CD8-positive, alpha-beta memory T cell (primary cell): ENCODE results near the gene CCDC187. TPM values are rescaled to one million over a fixed set of nuclear protein-coding genes. Genes with fewer than 3 reads are reported as not detected.

ENCODE experiments used
- CTCF ChIA-PET: fragments of 350-600 bp; sonication (Branson Sonifier 250); formaldehyde crosslinking; loops from one replicate; lab custom pipeline; 2021; ENCODE audit warnings: antibody characterized with exemption; lab: Charles Lee
- POLR2A ChIA-PET: fragments of 350-600 bp; sonication (Branson Sonifier 250); formaldehyde crosslinking; loops from one replicate; lab custom pipeline; 2021; ENCODE audit warnings: antibody characterized with exemption; lab: Charles Lee
- DNase-seq, 5 donors: peaks; one replicate each; pipeline versions ENCODE4 v3.0.0 to v3.0.0-alpha.2; 2020 to 2022; ENCODE audit warnings: mixed read lengths in 1 of 5
- H3K27ac ChIP-seq: one replicate; pipeline ENCODE4 v1.7.0; 2013; ENCODE audit warnings: low read depth, mild to moderate bottlenecking, low read length, moderate library complexity
- H3K27me3 ChIP-seq: 2 replicates; pipeline ENCODE4 v1.7.0; 2013; ENCODE audit warnings: low read length, mild to moderate bottlenecking; ENCODE audit not compliant: insufficient read depth, poor library complexity, severe bottlenecking
- H3K36me3 ChIP-seq: 2 replicates; pipeline ENCODE4 v1.7.0; 2013; ENCODE audit warnings: mild to moderate bottlenecking, low read length, moderate library complexity; ENCODE audit not compliant: insufficient read depth
- H3K4me1 ChIP-seq: 2 replicates; pipeline ENCODE4 v1.7.0; 2013; ENCODE audit warnings: mild to moderate bottlenecking, low read length, moderate library complexity; ENCODE audit not compliant: insufficient read depth
- H3K4me3 ChIP-seq: 2 replicates; pipeline ENCODE4 v1.7.0; 2013; ENCODE audit warnings: mild to moderate bottlenecking, low read length
- H3K9me3 ChIP-seq: 2 replicates; pipeline ENCODE4 v1.7.0; 2013; ENCODE audit warnings: mild to moderate bottlenecking, low read length
- H3K27ac Mint-ChIP-seq, 8 donors: one replicate each; pipeline ENCODE4 v1.8.0; 2020 to 2021; ENCODE audit warnings: mixed read lengths in 8 of 8, mild to moderate bottlenecking in 6 of 8, inconsistent platforms in 3 of 8, moderate library complexity in 3 of 8
- H3K27me3 Mint-ChIP-seq, 2 donors: one replicate each; pipeline ENCODE4 v1.8.0; 2020 to 2021; ENCODE audit warnings: mixed read lengths in 2 of 2, mild to moderate bottlenecking in 1 of 2, moderate library complexity in 1 of 2
- H3K36me3 Mint-ChIP-seq, 3 donors: one replicate each; pipeline ENCODE4 v1.8.0; 2020 to 2021; ENCODE audit warnings: mixed read lengths in 3 of 3, inconsistent platforms in 1 of 3, mild to moderate bottlenecking in 1 of 3
- H3K4me1 Mint-ChIP-seq, 3 donors: one replicate each; pipeline ENCODE4 v1.8.0; 2020 to 2021; ENCODE audit warnings: mixed read lengths in 3 of 3, inconsistent platforms in 1 of 3, mild to moderate bottlenecking in 1 of 3
- H3K4me3 Mint-ChIP-seq, 7 donors: one replicate each; pipeline ENCODE4 v1.8.0; 2020 to 2021; ENCODE audit warnings: mixed read lengths in 7 of 7, mild to moderate bottlenecking in 6 of 7, moderate library complexity in 4 of 7, inconsistent platforms in 2 of 7
- H3K9me3 Mint-ChIP-seq, 5 donors: one replicate each; pipeline ENCODE4 v1.8.0; 2020 to 2022; ENCODE audit warnings: mixed read lengths in 5 of 5, mild to moderate bottlenecking in 3 of 5, moderate library complexity in 2 of 5, inconsistent platforms in 1 of 5
- polyA plus RNA-seq: library from polyadenylated mRNA; unstranded; fragments of 300-500 nt; fragmentation: Illumina TruSeq; gene quantifications from one replicate; pipeline ENCODE4 v1.2.3, GENCODE V29; 2021
- total RNA-seq, 2 experiments: library from RNA; stranded (reverse); gene quantifications; one replicate each; pipeline ENCODE4 v1.2.3, GENCODE V29; 2021

CCDC187 gene
- total and polyA plus RNA-seq, 3 experiments from 2014 or later = not detected

DNA sequence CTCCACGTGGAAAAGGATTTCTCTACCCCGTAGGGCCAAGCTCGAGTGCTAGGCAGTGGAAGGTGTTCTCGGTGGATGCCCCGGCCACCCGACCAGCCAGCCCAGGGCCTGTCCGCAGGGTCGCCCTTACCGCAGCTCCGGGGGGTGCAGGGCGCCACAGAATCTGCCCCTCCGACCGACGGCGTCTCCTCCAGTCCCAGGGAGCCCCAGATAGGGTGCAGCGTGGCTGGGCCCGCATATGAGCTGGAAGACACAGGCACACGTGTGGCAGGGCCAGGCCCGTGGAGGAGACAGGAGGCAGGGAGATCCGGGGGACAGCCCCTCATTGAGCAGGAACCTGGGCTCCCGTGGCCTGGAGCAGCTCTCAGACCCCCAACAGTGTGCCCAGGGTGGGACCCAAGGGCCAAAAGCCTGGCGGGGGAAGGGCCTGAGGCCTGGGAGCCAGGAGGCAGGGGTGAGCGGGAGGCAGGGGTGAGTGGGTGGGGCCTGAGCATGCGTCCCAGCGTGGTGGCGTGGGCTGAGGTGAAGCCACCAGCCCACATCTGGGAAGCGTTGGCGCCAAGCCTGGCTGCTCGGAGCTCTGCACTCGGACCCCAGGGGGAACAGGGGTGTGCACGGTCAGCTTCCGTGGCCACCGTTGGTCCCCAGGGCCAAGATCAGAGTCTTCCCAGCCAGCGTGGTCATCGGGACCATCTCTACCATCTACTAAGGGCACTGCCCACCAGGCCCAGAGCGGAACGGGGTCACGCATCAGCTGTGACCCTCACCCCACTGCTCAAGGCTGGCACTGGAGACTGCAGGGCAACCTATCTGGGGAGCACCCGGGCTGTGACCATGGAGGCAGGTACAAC lies 22.2 kb downstream of the CCDC187 start:
- no peaks in the 10 kb centered on the region for H3K4me1 ChIP-seq
- H3K27me3 ChIP-seq = no peaks in the 10 kb centered on the region
- H3K27ac ChIP-seq = no peak overlapping the region
- no peak for DNase-seq
- Mint-ChIP-seq H3K27me3 (peaks cover 8 to 10% of the 10 kb centered on the region in 2 donors), H3K4me1 (peaks cover 0 to 5% (median 2%) of the 10 kb centered on the region in 3 donors), H3K36me3 (no peaks in the 10 kb centered on the region), H3K4me3 (no peak overlapping the region), H3K9me3 (no peaks in the 10 kb centered on the region), H3K27ac (no peak overlapping the region)
- ChIA-PET POLR2A (no interaction called here), CTCF (no interaction called here)
- H3K36me3 ChIP-seq = no peaks in the 10 kb centered on the region
- no peak overlapping the region for H3K4me3 ChIP-seq
- H3K9me3 ChIP-seq = no peaks in the 10 kb centered on the region

DNA sequence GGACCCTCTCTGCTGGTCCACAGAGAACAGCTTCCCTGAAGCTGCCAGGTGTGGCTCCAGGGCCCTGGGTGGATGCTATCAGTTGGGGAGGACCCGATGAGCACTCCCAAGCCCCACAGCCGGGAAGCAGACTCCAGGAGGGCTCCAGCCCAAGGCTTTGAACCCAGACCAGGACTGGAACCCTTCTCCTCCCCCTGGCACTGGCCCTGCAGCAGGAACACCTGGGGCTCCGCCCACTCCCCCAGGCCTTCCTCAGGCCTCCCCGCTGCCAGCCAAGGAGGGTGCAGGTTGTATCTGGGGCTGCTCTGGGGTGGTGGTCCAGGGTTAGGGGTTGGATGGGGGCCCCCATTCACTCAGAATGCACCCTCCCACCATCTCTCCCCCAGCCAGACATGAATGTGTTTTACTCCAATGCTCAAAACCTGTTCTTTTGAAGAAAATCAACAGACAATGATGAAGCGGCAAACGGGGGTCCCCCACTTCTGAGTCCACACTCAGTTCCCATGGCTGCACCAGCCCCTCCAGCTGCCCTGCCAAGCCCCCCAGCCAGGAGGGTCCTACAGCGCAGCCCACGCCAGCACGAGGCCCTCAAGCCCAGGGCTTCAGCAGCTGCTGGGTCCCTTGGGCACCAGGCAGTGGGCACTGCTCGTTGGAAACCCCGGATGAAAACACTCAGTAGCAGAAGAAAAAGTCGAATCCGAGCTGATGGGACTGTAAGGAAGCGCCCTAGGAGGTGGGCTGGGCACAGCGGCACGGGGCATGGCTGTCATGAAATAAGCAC lies 23.2 kb downstream of the CCDC187 start:
- POLR2A ChIA-PET = no interaction called here
- H3K36me3 Mint-ChIP-seq = no peaks in the 10 kb centered on the region
- no peak overlapping the region for H3K4me3 Mint-ChIP-seq
- H3K27me3 ChIP-seq = no peaks in the 10 kb centered on the region
- no peaks in the 10 kb centered on the region for H3K36me3 ChIP-seq
- H3K4me1 Mint-ChIP-seq = peaks cover 0 to 5% (median 2%) of the 10 kb centered on the region in 3 donors
- peaks cover 8% of the 10 kb centered on the region in 2 donors for H3K27me3 Mint-ChIP-seq
- no peaks in the 10 kb centered on the region for H3K9me3 ChIP-seq
- CTCF ChIA-PET = no interaction called here
- H3K27ac ChIP-seq = no peak overlapping the region
- peak overlapping the region in 1 of 8 donors; percentile 84 for H3K27ac Mint-ChIP-seq
- DNase-seq = no peak
- H3K4me1 ChIP-seq = no peaks in the 10 kb centered on the region
- no peaks in the 10 kb centered on the region for H3K9me3 Mint-ChIP-seq
- H3K4me3 ChIP-seq = no peak overlapping the region

DNA sequence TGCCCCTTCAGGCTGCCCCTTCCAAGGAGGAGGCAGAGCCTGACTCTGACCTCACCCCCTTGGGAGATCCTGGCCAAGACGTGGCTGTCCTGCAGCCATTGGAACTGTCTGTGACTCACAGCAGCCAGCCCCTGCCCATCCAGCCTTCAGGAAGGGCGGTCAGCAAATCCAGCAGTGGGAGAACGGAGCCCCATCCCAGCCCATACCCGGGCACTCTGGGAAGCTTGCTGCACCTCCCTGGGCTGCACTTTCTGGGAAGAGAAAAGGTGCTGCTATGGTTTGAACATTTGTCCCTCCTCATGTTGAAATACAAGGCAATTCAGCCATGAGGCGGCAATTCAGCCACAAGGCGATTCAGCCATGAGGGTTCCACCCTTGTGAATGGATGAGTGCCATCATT lies 24.4 kb downstream of the CCDC187 start:
- Mint-ChIP-seq H3K27ac (no peak overlapping the region), H3K36me3 (no peaks in the 10 kb centered on the region), H3K27me3 (peaks cover 8 to 13% of the 10 kb centered on the region in 2 donors), H3K4me3 (no peak overlapping the region), H3K4me1 (peaks cover 0 to 5% (median 2%) of the 10 kb centered on the region in 3 donors), H3K9me3 (no peaks in the 10 kb centered on the region)
- no peak overlapping the region for H3K4me3 ChIP-seq
- H3K27me3 ChIP-seq = no peaks in the 10 kb centered on the region
- H3K36me3 ChIP-seq = no peaks in the 10 kb centered on the region
- no peak for DNase-seq
- ChIA-PET POLR2A (no interaction called here), CTCF (no interaction called here)
- H3K4me1 ChIP-seq = no peaks in the 10 kb centered on the region
- no peaks in the 10 kb centered on the region for H3K9me3 ChIP-seq
- no peak overlapping the region for H3K27ac ChIP-seq

DNA sequence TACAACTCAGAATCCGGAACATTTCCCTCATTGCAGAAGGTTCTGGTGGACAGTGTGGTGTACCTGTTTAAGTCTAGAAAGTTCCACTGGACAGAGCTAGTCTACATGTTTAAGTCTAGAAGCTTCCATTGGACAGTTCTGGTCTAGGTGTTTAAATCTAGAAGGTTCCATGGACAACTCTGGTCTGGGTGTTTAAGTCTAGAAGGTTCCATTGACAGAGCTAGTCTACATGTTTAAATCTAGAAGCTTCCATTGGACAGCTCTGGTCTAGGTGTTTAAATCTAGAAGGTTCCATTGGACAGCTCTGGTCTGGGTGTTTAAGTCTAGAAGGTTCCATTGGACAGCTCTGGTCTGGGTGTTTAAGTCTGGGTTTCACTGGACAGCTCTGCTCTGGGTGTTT lies 25.0 kb downstream of the CCDC187 start:
- ChIA-PET CTCF (no interaction called here), POLR2A (no interaction called here)
- Mint-ChIP-seq H3K9me3 (no peaks in the 10 kb centered on the region), H3K27ac (no peak overlapping the region), H3K36me3 (no peaks in the 10 kb centered on the region), H3K27me3 (peaks cover 9 to 13% of the 10 kb centered on the region in 2 donors), H3K4me1 (peaks cover 0 to 5% (median 2%) of the 10 kb centered on the region in 3 donors), H3K4me3 (no peak overlapping the region)
- Histone ChIP-seq H3K4me1 (no peaks in the 10 kb centered on the region), H3K36me3 (no peaks in the 10 kb centered on the region), H3K9me3 (no peaks in the 10 kb centered on the region), H3K4me3 (no peak overlapping the region), H3K27me3 (no peaks in the 10 kb centered on the region), H3K27ac (no peak overlapping the region)
- no peak for DNase-seq

DNA sequence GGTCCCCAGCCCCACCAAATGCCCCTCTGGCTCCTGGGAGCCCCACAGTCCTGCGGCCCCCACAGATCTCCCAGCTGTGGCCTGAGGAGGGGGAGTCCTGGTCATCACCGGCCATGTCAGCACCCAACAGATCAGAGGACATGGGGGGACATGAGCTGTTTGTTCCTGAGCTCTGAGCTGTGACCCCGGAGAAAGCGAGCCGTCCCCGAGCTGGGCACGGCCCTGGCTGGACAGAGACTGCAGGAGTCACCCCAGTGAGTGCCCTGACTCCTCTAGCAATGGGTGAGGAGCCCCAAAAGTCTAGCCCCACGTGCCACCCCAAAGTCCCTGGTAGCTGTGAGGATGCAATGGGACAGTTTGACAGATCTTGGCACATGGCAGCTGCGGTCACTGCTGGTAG lies 25.7 kb downstream of the CCDC187 start:
- no peaks in the 10 kb centered on the region for H3K36me3 Mint-ChIP-seq
- peaks cover 7 to 13% of the 10 kb centered on the region in 2 donors for H3K27me3 Mint-ChIP-seq
- H3K27me3 ChIP-seq = no peaks in the 10 kb centered on the region
- no peak overlapping the region for H3K27ac ChIP-seq
- ChIA-PET CTCF (no interaction called here), POLR2A (no interaction called here)
- no peak overlapping the region for H3K4me3 Mint-ChIP-seq
- no peak overlapping the region for H3K4me3 ChIP-seq
- no peaks in the 10 kb centered on the region for H3K9me3 ChIP-seq
- no peak for DNase-seq
- no peaks in the 10 kb centered on the region for H3K4me1 Mint-ChIP-seq
- no peaks in the 10 kb centered on the region for H3K4me1 ChIP-seq
- no peaks in the 10 kb centered on the region for H3K36me3 ChIP-seq
- H3K27ac Mint-ChIP-seq = peak overlapping the region in 1 of 8 donors; percentile 29
- H3K9me3 Mint-ChIP-seq = no peaks in the 10 kb centered on the region

DNA sequence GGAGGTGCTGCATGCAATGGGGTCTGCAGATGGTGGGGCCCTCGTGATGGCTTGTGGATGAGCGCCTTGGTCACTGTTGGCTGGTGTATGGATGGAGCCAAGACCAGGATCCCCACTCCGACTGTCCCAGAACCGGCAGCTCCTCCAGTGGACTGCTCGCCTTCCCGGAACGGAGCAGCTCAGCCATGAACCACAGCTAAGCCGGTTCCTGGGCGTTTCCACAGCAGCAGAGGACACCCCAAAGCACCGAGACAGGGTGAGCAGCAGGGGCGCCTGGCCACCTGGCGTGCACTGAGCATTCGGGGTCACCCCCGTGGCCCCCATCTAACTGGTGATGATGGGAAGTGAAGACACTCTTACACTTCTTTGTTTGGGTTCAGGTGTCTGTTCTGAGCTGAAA lies 26.1 kb downstream of the CCDC187 start:
- Mint-ChIP-seq H3K4me3 (no peak overlapping the region), H3K27ac (no peak overlapping the region), H3K27me3 (peaks cover 7 to 16% of the 10 kb centered on the region in 2 donors), H3K9me3 (no peaks in the 10 kb centered on the region), H3K36me3 (no peaks in the 10 kb centered on the region), H3K4me1 (no peaks in the 10 kb centered on the region)
- H3K4me3 ChIP-seq = no peak overlapping the region
- DNase-seq = no peak
- H3K27me3 ChIP-seq = no peaks in the 10 kb centered on the region
- ChIA-PET POLR2A (no interaction called here), CTCF (no interaction called here)
- H3K4me1 ChIP-seq = no peaks in the 10 kb centered on the region
- no peaks in the 10 kb centered on the region for H3K36me3 ChIP-seq
- no peak overlapping the region for H3K27ac ChIP-seq
- H3K9me3 ChIP-seq = no peaks in the 10 kb centered on the region

DNA sequence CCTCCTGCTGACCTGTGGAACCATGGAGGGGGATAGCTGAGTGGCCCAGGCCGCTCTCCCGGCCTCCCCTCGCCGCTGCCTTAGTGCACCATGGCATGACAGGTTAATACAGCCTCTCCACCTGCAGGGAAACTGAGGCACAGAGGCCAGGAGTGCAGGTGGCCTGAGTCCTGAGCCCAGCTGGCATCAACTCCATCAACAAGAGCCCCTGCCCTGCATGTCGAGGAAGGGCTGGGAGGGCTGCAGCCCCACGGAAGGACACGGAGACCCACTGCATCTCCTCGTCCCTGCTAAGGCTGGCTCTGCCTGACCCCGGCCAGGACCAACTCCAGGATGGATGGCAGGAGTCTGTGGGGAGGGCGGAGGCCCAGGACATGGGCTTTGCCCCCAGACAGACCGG lies 27.2 kb downstream of the CCDC187 start:
- Mint-ChIP-seq H3K4me3 (no peak overlapping the region), H3K36me3 (no peaks in the 10 kb centered on the region), H3K27me3 (peaks cover 7 to 16% of the 10 kb centered on the region in 2 donors), H3K4me1 (no peaks in the 10 kb centered on the region), H3K9me3 (no peaks in the 10 kb centered on the region), H3K27ac (no peak overlapping the region)
- CTCF ChIA-PET = no interaction called here
- Histone ChIP-seq H3K27me3 (no peaks in the 10 kb centered on the region), H3K27ac (no peak overlapping the region), H3K4me3 (no peak overlapping the region), H3K9me3 (no peaks in the 10 kb centered on the region), H3K36me3 (no peaks in the 10 kb centered on the region), H3K4me1 (no peaks in the 10 kb centered on the region)
- POLR2A ChIA-PET = no interaction called here
- no peak for DNase-seq
